Hepatocyte (in vitro differentiated cells): ENCODE measurements around the gene SLC2A4.

Experiments
- EZH2 ChIP-seq: fragments of 200-600 bp; sonication (generic); IDR thresholded peaks from 2 replicates; pipeline ENCODE4 v1.6.1; 2016; ENCODE audit warnings: antibody characterized with exemption, mild to moderate bottlenecking, borderline replicate concordance
- TF ChIP-seq, protein P1 (sequence below): fragments of 200-600 bp; sonication (generic); IDR thresholded peaks from 2 replicates; pipeline ENCODE4 v1.5.1; 2016; ENCODE audit warnings: antibody characterized with exemption, mild to moderate bottlenecking; ENCODE audit not compliant: poor library complexity

GRCh38 chr17:7279448-7279847 is 2.1 kb upstream of the SLC2A4 start:
- no peak for TF ChIP-seq EZH2
- TF ChIP-seq, protein P1, sequence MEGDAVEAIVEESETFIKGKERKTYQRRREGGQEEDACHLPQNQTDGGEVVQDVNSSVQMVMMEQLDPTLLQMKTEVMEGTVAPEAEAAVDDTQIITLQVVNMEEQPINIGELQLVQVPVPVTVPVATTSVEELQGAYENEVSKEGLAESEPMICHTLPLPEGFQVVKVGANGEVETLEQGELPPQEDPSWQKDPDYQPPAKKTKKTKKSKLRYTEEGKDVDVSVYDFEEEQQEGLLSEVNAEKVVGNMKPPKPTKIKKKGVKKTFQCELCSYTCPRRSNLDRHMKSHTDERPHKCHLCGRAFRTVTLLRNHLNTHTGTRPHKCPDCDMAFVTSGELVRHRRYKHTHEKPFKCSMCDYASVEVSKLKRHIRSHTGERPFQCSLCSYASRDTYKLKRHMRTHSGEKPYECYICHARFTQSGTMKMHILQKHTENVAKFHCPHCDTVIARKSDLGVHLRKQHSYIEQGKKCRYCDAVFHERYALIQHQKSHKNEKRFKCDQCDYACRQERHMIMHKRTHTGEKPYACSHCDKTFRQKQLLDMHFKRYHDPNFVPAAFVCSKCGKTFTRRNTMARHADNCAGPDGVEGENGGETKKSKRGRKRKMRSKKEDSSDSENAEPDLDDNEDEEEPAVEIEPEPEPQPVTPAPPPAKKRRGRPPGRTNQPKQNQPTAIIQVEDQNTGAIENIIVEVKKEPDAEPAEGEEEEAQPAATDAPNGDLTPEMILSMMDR = no peak
